Cortex of kidney (tissue), 1 donor: ENCODE results near the gene GPR62.
A peak's percentile ranks its signal among the peaks of the same experiment; 100 is the strongest.

Source experiments
- DNase-seq: peaks from one replicate; lab custom pipeline; 2025; lab: John Stamatoyannopoulos, UW

GPR62 gene

GRCh38 chr3:51938780-51939425 lies 16.3 kb upstream of the GPR62 start:
- DNase-seq: no peak

DNA sequence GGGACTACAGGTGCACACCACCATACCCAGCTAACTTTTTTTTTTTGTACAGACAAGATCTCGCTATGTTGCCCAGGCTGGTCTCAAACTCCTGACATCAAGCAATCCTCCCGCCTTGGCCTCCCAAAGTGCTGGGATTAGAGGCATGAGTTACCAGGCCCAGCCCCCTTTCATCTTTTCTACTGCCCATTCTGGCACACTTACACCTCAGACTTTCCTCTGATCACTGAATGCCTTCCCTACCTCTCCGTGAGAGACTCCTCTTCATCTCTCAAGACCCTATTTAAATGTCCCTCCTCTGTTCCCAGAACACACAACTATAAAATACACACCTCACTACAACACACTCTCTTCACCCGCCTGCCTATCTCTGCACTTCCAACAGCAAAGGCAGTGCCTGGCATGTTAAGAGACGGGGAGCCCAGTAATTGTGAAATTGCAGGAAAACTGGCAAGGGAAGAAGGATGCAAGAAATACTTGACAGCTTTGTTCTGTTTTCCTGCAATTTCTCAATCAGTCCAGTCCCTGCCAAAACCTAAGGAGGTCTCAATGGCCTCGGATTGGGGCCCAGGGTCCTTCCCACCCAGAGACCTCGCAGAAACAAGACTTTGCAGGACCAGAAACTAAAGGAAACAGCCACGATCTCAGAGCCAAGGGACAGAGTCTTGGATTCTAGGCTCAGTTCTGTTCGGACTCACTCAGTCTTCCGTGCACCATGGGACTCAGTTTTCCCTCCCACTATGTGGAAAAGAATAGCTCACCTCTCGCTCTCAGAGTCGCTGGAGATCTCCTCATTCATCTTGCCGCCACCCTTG lies 14.3 kb upstream of the GPR62 start:
- DNase-seq: no peak

DNA sequence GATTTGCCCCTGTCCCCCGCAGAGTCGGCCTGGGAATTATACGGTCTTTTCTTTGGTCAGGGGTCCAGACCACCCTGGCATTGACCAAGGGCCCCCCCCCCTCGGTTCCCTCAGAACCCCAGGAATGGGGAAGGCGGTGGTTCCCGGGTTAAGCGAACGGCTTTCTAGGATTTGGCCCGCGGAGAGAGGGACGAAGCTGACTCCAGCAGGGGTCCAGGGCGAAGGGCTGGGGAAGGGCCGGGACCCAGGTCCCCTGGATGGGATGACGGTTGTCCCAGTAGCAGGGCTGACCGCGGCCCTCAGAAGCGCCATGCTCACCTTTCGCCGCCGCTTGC lies 13.8 kb upstream of the GPR62 start:
- DNase-seq: no peak

DNA sequence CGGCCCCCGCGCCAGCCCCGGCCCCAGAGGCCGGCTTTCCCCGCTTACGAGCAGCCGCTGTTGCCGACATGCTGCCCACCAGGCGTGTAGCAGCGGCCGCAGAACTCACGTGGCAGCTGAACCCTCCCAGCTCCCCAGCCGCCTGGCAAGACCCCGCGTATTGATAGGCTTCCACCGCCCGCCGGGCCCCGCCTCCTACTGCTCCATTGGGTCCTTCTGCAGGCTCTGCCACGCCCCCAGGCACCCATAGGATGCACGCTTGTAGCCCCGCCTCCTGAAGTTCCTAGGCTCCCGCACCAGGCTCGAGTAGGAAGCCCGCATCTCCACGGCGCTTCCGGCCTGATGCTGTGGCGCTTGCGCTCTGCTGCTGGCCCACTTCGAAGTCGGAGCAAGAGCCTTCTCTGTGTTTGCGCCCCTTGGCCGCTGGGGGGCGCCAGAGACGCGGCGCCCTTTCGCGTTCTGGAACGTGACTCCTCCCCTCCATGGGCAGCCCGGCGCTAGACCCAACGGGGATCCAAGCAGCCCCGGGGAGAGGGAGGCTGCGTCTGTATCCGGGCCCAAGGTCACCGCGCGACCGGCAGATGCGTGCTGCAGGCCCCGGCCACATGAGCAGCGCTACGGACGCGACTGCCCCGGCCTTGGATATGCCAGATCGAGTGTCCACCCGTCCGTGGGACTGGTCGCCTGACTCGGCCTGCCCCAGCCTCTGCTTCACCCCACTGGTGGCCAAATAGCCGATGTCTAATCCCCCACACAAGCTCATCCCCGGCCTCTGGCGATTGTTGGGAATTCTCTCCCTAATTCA lies 13.2 kb upstream of the GPR62 start, which contains the start of the genes PARP3 and RRP9:
PARP3 (plus strand) TSS at position 566 of the 805 bp plus-strand sequence. CDS start 993 bp downstream, outside the sequence.
RRP9 (minus strand) TSS at position 107 of the 805 bp plus-strand sequence; CDS start at position 70, 37 bp downstream.
- peak; percentile 81 for DNase-seq

DNA sequence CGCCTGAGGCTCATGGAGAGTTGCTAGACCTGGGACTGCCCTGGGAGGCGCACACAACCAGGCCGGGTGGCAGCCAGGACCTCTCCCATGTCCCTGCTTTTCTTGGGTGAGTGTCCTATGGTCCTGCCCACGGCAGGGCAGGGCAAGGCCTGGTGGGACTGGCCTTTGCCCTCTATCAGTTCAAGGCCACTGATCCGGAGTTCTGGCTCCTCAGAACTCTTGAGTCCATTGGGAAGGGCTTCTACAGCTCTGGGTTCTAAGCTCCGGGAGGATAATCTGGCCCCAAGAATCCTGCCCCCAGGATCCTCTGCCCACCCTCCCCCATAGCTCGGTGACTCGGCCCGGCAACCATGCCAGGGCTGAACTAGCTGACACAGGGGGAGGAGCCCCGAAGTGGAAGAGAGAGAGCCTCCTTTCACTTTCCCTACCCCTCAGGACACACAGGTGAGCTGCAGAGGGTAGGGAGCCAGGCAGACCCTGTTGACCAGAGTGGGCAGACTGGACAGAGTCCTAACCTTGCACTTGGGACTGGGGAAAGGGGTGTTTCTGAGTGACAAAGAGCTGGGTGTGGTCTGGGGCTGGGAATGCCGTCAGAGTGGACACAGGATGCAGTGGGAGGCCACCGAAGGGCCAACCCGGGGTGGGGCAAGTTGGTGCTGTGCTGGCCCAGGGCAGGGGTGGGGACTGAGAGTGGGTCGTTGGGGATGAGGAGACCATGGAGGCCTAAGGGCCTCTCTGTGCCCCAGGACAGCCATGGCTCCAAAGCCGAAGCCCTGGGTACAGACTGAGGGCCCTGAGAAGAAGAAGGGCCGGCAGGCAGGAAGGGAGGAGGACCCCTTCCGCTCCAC lies 12.4 kb upstream of the GPR62 start:
- DNase-seq: no peak

DNA sequence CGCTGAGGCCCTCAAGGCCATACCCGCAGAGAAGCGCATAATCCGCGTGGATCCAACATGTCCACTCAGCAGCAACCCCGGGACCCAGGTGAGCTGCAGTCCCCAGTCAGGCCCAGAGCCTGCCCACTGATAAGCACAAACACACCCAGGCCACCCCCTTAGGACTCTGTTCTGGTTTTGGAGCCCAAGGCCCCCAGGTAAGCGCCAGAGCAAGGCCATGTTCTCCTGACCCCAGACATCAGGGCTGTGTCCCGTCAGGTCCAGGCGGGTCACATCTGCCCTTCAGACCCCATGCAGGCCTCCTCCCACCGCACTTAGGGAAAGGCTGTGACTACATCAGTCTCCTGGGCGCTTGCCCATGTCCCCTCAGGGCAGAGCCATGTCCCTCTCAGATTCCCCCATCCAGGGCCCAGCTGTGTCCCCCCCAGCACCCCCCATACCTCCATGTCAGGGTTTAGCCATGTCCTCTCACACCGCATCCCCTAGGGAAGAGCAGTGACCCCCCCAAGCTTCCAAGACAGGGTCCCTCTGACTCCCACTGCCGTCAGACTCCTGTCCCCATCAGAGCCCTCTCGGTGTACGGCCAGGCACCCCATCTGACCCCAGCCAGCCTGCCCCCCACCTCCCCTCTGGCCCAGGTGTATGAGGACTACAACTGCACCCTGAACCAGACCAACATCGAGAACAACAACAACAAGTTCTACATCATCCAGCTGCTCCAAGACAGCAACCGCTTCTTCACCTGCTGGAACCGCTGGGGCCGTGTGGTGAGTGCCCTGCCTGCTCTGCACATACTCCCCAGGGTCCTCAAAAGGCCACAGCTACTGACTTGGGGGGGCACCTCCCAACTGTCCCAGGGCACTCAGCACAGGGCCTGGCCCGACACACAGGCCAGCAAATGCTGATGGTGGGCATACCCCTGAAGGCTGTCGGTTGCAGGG lies 11.5 kb upstream of the GPR62 start:
- no peak for DNase-seq

GRCh38 chr3:51944451-51945021 lies 10.6 kb upstream of the GPR62 start:
- no peak for DNase-seq

DNA sequence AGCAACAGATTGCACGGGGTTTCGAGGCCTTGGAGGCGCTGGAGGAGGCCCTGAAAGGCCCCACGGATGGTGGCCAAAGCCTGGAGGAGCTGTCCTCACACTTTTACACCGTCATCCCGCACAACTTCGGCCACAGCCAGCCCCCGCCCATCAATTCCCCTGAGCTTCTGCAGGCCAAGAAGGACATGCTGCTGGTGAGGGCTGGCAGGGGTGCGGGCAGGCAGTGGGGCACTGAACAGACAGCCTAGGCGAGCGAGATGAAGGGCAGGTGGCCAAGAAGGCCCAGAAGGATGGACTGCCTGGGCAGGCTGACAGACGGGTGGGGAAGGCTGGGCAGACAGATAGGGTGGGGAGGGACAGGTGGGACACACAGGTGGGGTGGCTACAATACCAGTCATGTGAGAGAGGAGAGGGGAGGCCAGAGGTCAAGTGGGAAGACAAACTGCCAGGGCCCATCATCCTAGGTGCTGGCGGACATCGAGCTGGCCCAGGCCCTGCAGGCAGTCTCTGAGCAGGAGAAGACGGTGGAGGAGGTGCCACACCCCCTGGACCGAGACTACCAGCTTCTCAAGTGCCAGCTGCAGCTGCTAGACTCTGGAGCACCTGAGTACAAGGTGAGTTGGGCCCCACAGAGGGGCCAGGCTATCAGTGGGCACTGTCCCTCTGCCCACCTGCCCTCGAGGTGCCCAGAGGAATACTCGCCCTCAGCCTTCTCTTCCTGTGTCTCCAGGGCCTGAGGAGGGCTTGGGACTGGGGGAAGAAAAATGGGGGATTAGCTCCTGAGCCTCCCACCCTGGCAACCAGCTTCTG lies 9.9 kb upstream of the GPR62 start:
- DNase-seq: no peak

DNA sequence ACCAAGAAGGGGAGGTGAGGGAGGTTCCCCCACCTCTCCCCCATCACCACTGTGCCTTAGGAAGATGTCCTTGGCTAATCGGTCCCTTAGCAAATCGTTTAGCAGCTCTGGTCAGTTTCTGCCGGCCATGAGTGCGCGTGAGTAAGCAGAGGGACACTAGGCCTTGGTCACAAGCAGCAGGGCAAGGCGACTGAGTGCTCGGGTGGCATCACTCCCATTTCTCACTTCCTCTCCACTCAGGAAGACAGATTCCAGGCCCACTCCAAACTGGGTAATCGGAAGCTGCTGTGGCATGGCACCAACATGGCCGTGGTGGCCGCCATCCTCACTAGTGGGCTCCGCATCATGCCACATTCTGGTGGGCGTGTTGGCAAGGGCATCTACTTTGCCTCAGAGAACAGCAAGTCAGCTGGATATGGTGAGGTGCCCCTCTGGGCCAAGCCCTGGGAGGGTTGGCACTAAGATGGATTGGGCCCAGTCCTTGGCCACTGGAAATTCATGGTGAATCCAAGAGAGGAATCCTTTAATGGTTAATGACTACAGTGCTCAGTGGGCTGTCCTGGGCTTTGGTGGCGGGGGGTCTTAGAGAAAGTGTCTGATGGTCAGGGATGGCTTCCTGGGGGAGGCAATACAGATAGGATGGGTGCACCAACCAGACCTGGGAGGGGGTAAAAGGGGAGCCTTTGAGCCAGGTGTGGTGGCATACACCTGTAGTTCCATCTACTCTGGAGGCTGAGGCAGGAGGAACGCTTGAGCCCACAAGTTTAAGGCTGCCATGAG lies 9.1 kb upstream of the GPR62 start:
- no peak for DNase-seq

GRCh38 chr3:51946796-51947195 lies 8.4 kb upstream of the GPR62 start:
- DNase-seq: no peak

DNA sequence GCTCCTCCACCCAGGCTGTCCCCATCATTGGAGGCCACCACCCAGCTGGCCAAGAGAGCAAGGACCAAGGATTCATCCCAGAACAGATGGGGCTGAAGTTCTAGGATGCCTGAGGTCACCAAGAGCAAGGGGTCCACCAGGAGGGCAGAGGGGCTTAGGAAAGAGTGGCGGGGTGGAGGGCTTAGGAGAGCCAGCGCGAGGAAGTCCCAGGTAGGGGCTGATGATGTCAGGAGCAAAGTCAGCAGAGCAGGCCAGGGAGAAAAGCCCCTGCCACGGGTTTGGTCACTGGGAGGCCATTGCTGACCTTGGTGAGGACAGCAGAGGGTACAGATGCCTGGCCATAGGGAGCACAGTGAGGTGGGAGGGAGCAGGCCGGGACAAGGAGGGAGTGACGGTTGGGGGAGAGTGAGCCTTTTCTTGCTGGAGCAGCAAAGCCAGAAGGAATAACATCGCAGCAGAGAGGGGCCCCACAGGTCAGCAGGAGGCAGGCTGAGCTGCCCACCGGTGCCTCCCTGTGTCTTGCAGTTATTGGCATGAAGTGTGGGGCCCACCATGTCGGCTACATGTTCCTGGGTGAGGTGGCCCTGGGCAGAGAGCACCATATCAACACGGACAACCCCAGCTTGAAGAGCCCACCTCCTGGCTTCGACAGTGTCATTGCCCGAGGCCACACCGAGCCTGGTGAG lies 7.8 kb upstream of the GPR62 start:
- no peak for DNase-seq

DNA sequence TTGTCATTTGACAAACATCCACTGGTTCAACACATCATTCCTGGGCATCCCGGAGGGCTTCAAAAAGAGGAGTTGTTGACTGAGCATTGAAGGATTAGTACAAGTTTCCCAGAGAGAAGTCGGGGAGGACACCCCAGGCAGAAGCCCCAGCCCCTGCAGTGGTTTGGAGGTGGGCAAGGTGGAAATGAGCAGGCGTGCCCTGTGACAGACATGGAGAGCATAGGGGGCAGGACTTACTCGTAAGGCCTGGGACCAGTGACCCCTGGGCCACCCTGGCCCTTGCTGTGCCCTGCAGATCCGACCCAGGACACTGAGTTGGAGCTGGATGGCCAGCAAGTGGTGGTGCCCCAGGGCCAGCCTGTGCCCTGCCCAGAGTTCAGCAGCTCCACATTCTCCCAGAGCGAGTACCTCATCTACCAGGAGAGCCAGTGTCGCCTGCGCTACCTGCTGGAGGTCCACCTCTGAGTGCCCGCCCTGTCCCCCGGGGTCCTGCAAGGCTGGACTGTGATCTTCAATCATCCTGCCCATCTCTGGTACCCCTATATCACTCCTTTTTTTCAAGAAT lies 7.1 kb upstream of the GPR62 start:
- DNase-seq: no peak

- DNase-seq: no peak
Observed at GRCh38 chr3:51949121-51949520, 6.1 kb upstream of the GPR62 start.

GRCh38 chr3:51950899-51951298 lies 4.3 kb upstream of the GPR62 start:
- DNase-seq: no peak

GRCh38 chr3:51953445-51953844 lies 1.7 kb upstream of the GPR62 start:
- no peak for DNase-seq

- DNase-seq: no peak
Observed at GRCh38 chr3:51954105-51954504, 1.1 kb upstream of the GPR62 start.

GRCh38 chr3:51954713-51955112 lies 468 bp upstream of the GPR62 start:
- no peak for DNase-seq
